H1 (cell line): ENCODE measurements around the gene TNIK. TPM values are rescaled to one million over a fixed set of nuclear protein-coding genes. Genes with fewer than 3 reads are reported as not detected.

Experiments used
- CTCF ChIA-PET: fragments of 300-600 bp; sonication (Branson Sonifier 250); formaldehyde crosslinking; loops from one replicate; lab custom pipeline; 2021; ENCODE audit not compliant: partially characterized antibody; lab: Charles Lee
- POLR2A ChIA-PET: fragments of 300-600 bp; sonication (Branson Sonifier 250); formaldehyde crosslinking; loops from one replicate; lab custom pipeline; 2021; ENCODE audit warnings: inconsistent platforms; ENCODE audit not compliant: partially characterized antibody; lab: Charles Lee
- DNase-seq, 2 experiments: peaks; one replicate each; pipeline versions ENCODE4 v3.0.0 to v3.0.0-alpha.2; 2010 to 2022; ENCODE audit warnings: low spot score in 2 of 2, low read depth in 1 of 2, mixed read lengths in 1 of 2
- FAIRE-seq: peaks from 2 replicates; lab custom pipeline; 2011; peaks lifted over from hg19 to GRCh38; lab: Jason Lieb, UNC
- H2AFZ ChIP-seq: 2 replicates; pipeline ENCODE4 v1.8.1; 2012; ENCODE audit warnings: low read length, inconsistent platforms
- H2AK5ac ChIP-seq: 2 replicates; pipeline ENCODE4 v1.6.1; 2013; ENCODE audit warnings: low read depth, low read length
- H2BK120ac ChIP-seq: replicated peaks from 2 replicates; pipeline ENCODE3; 2013; ENCODE audit warnings: low read depth, low read length, inconsistent platforms
- H2BK12ac ChIP-seq: 2 replicates; pipeline ENCODE4 v1.6.1; 2013; ENCODE audit warnings: low read depth, low read length
- H2BK15ac ChIP-seq: 2 replicates; pipeline ENCODE4 v1.6.1; 2013; ENCODE audit warnings: low read length
- H2BK20ac ChIP-seq: 2 replicates; pipeline ENCODE4 v1.6.1; 2013; ENCODE audit warnings: low read length
- H2BK5ac ChIP-seq: 2 replicates; pipeline ENCODE4 v1.6.1; 2013; ENCODE audit warnings: low read depth, low read length
- H3K14ac ChIP-seq: 2 replicates; pipeline ENCODE4 v1.6.1; 2013; ENCODE audit warnings: inconsistent platforms; ENCODE audit not compliant: insufficient read length
- H3K18ac ChIP-seq: 2 replicates; pipeline ENCODE4 v1.6.1; 2013; ENCODE audit warnings: low read length; ENCODE audit errors: extremely low read depth
- H3K23ac ChIP-seq: 2 replicates; pipeline ENCODE4 v1.6.1; 2013; ENCODE audit warnings: inconsistent platforms; ENCODE audit not compliant: insufficient read length
- H3K23me2 ChIP-seq: 2 replicates; pipeline ENCODE4 v1.6.1; 2013; ENCODE audit warnings: low read depth, low read length
- H3K27ac ChIP-seq: 2 replicates; pipeline ENCODE4 v1.6.1; 2011; ENCODE audit warnings: low read depth, low read length, inconsistent platforms
- H3K27me3 ChIP-seq, 4 experiments: replicated peaks in 1 of 4; 1 replicate in 1 of 4; 2 replicates in 3 of 4; pipeline versions ENCODE4 v1.6.1 to v1.8.1; 2011 to 2013; ENCODE audit warnings: low read length in 3 of 4, mild to moderate bottlenecking in 3 of 4, inconsistent platforms in 2 of 4, mixed read lengths in 2 of 4, moderate library complexity in 1 of 4; ENCODE audit not compliant: control insufficient read depth in 3 of 4, insufficient read depth in 3 of 4; ENCODE audit errors: extremely low read depth in 1 of 4
- H3K36me3 ChIP-seq, 4 experiments: 2 replicates each; pipeline versions ENCODE4 v1.6.1 to v1.8.1; 2011 to 2013; ENCODE audit warnings: mild to moderate bottlenecking in 4 of 4, low read length in 3 of 4, moderate library complexity in 2 of 4, control low read depth in 1 of 4, inconsistent platforms in 1 of 4; ENCODE audit not compliant: insufficient read depth in 4 of 4, control insufficient read depth in 2 of 4
- H3K4ac ChIP-seq: replicated peaks from 2 replicates; pipeline ENCODE3; 2013; ENCODE audit warnings: low read length, low read depth, mixed read lengths, inconsistent platforms; ENCODE audit not compliant: insufficient read length
- H3K4me1 ChIP-seq, 4 experiments: replicated peaks in 1 of 4; 1 replicate in 1 of 4; 2 replicates in 3 of 4; pipeline versions ENCODE4 v1.6.1 to v1.8.1; 2011 to 2013; ENCODE audit warnings: low read length in 3 of 4, inconsistent platforms in 2 of 4, mixed read lengths in 1 of 4; ENCODE audit not compliant: insufficient read depth in 4 of 4, control insufficient read depth in 3 of 4
- H3K4me2 ChIP-seq, 2 experiments: 2 replicates each; pipeline versions ENCODE4 v1.6.1 to v1.8.1; 2011 to 2013; ENCODE audit warnings: low read depth in 2 of 2, low read length in 2 of 2, control low read depth in 1 of 2, inconsistent platforms in 1 of 2, mild to moderate bottlenecking in 1 of 2; ENCODE audit not compliant: insufficient read depth in 1 of 2
- H3K4me3 ChIP-seq, 4 experiments: fragments of 200-600, 300-600 bp in 1 of 4; sonication (generic), shearing (Covaris generic), sonication (Bioruptor Twin) in 1 of 4; 2 replicates each; pipeline versions ENCODE4 v1.5.1 to v1.8.1; 2011 to 2016; ENCODE audit warnings: low read length in 4 of 4, low read depth in 3 of 4, control low read depth in 2 of 4, inconsistent platforms in 2 of 4, mild to moderate bottlenecking in 2 of 4, mixed read lengths in 1 of 4, moderate library complexity in 1 of 4; ENCODE audit not compliant: insufficient read depth in 2 of 4; ENCODE audit errors: extremely low read depth in 1 of 4
- H3K56ac ChIP-seq: replicated peaks from 2 replicates; pipeline ENCODE3; 2013; ENCODE audit warnings: low read depth, mild to moderate bottlenecking, mixed read lengths, low read length, inconsistent platforms; ENCODE audit not compliant: insufficient read length
- H3K79me1 ChIP-seq: 2 replicates; pipeline ENCODE4 v1.6.1; 2013; ENCODE audit warnings: low read depth, low read length, control low read depth
- H3K79me2 ChIP-seq, 2 experiments: 2 replicates each; pipeline versions ENCODE4 v1.6.1 to v1.8.1; 2012 to 2013; ENCODE audit warnings: low read length in 2 of 2, mild to moderate bottlenecking in 2 of 2, inconsistent platforms in 1 of 2; ENCODE audit not compliant: insufficient read depth in 2 of 2, control insufficient read depth in 1 of 2
- H3K9ac ChIP-seq, 4 experiments: replicated peaks in 1 of 4; 1 replicate in 1 of 4; 2 replicates in 3 of 4; pipeline versions ENCODE4 v1.6.1 to v1.8.1; 2011 to 2013; ENCODE audit warnings: low read depth in 3 of 4, low read length in 3 of 4, control low read depth in 2 of 4, mild to moderate bottlenecking in 2 of 4, moderate library complexity in 2 of 4, inconsistent platforms in 1 of 4; ENCODE audit errors: extremely low read depth in 1 of 4
- H3K9me3 ChIP-seq, 2 experiments: 2 replicates each; pipeline versions ENCODE4 v1.6.1 to v1.8.1; 2012 to 2013; ENCODE audit warnings: mild to moderate bottlenecking in 2 of 2, moderate library complexity in 2 of 2, control low read depth in 1 of 2, inconsistent platforms in 1 of 2, low read depth in 1 of 2, low read length in 1 of 2, mixed read lengths in 1 of 2; ENCODE audit not compliant: insufficient read depth in 2 of 2
- H4K20me1 ChIP-seq, 2 experiments: replicated peaks in 1 of 2; 2 replicates each; pipeline versions ENCODE3 to v1.8.1; 2011 to 2013; ENCODE audit warnings: inconsistent platforms in 2 of 2, low read length in 2 of 2, mild to moderate bottlenecking in 1 of 2; ENCODE audit not compliant: insufficient read depth in 2 of 2, control insufficient read depth in 1 of 2
- H4K5ac ChIP-seq: 2 replicates; pipeline ENCODE4 v1.6.1; 2013; ENCODE audit warnings: low read length, low read depth, mixed read lengths, inconsistent platforms; ENCODE audit not compliant: insufficient read length
- H4K8ac ChIP-seq: 2 replicates; pipeline ENCODE4 v1.8.0; 2013; ENCODE audit warnings: mild to moderate bottlenecking, moderate library complexity, low read length, inconsistent platforms; ENCODE audit not compliant: insufficient read depth; ENCODE audit errors: extremely low read depth
- H4K91ac ChIP-seq: replicated peaks from 2 replicates; pipeline ENCODE3; 2013; ENCODE audit warnings: low read length, mixed read lengths, inconsistent platforms; ENCODE audit not compliant: insufficient read length
- GABPA ChIP-seq: IDR thresholded peaks from 2 replicates; pipeline ENCODE4 v1.6.1; 2011; ENCODE audit warnings: mild to moderate bottlenecking, low read length, moderate library complexity, borderline replicate concordance; ENCODE audit not compliant: insufficient read depth
- JUND ChIP-seq: IDR thresholded peaks from 2 replicates; pipeline ENCODE4 v1.6.1; 2011; ENCODE audit warnings: mild to moderate bottlenecking, improper control_type of control experiment, low read length
- KDM5A ChIP-seq: fragments of 200-600 bp; IDR thresholded peaks from 2 replicates; pipeline ENCODE4 v1.7.1; 2012; ENCODE audit warnings: mild to moderate bottlenecking, low read length, inconsistent platforms, mixed read lengths
- POLR2AphosphoS5 ChIP-seq: IDR thresholded peaks from 2 replicates; pipeline ENCODE4 v1.6.1; 2011; ENCODE audit warnings: low read depth, low read length
- TBP ChIP-seq: IDR thresholded peaks from 2 replicates; pipeline ENCODE4 v1.6.1; 2011; ENCODE audit warnings: low read depth, low read length, improper control_type of control experiment
- WGBS, 2 experiments: shearing (Covaris generic) in 1 of 2; methylation state at CpG; one replicate each; pipeline versions ENCODE4 v1.1.6 to v1.1.7; 2013 to 2015; ENCODE audit warnings: low lambda C conversion rate in 2 of 2, mixed read lengths in 2 of 2, inconsistent platforms in 1 of 2, low coverage in 1 of 2, missing lambda C conversion rate in 1 of 2; ENCODE audit not compliant: insufficient replicate concordance in 2 of 2, insufficient coverage in 1 of 2, insufficient read length in 1 of 2; ENCODE audit errors: extremely low coverage in 1 of 2, missing lambda C conversion rate in 1 of 2; 5-methylcytosine and 5-hydroxymethylcytosine counted together
- polyA plus RNA-seq, 7 experiments: library from polyadenylated mRNA; depleted of rRNA in 3 of 7; stranded (reverse) in 5 of 7; unstranded in 2 of 7; fragments of >200 nt in 5 of 7; fragments of 200-250 nt in 2 of 7; gene quantifications; 1 replicate in 5 of 7; 2 replicates in 1 of 7; 4 replicates in 1 of 7; pipeline versions ENCODE4 v1.2.1 to v1.2.3, GENCODE V29; 2011 to 2013; ENCODE audit warnings: missing spikeins in 2 of 7, mixed read lengths in 2 of 7
- total RNA-seq: library from RNA; stranded (reverse); fragmentation: NEBNext Ultra II Directional; extraction: Animal tissue kit (Norgen Biotek cat#: 25700); gene quantifications from 2 replicates; pipeline ENCODE4 v1.2.1, GENCODE V29; 2021

Gene TNIK
- total and polyA plus RNA-seq, 2 of the 8 experiments (the other 6 are each of a cell fraction or from before 2014, with no cell fraction given) = 7.4 to 42.0 TPM

DNA sequence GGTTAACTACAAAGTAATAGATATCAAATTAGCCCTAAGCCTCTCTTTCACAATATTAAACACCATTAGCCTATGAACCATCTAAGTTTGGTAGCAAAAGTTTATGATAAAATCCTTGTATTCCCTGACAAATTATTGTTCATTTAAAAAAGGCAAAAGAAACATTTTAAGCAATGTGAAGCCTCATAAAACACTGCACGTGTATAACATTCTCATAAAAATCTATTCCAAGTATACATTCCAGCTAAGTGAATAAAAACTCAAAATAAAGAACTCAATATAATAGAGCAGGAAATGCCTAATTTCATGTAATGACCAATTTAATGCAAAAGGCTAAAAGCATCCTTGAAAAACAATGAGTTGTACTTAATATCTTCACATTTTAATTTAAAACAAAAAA is 27.7 kb downstream of the TNIK start:
- H3K27me3 ChIP-seq = no peaks in the 10 kb centered on the region

More for the DNA sequence above, 27.7 kb downstream of the TNIK start:
- Histone ChIP-seq H3K79me1 (no peaks in the 10 kb centered on the region; the same call in 1 of the 2 replicates), H3K4me1 (peaks cover 14 to 27% (median 21%) of the 10 kb centered on the region in 4 experiments), H3K18ac (no peak overlapping the region), H3K23ac (no peak overlapping the region), H3K9ac (no peak overlapping the region), H3K56ac (no peak overlapping the region), H3K9me3 (peaks cover 0 to 2% of the 10 kb centered on the region in 2 experiments; a peak in 1 of 4 replicates), H4K91ac (no peak overlapping the region), H2BK120ac (no peak overlapping the region), H2BK20ac (no peak overlapping the region), H3K4me3 (no peak overlapping the region), H2BK15ac (no peak overlapping the region), H4K8ac (no peak overlapping the region), H3K4me2 (no peak overlapping the region), H4K20me1 (no peaks in the 10 kb centered on the region), H3K27ac (no peak overlapping the region), H3K79me2 (peaks cover 0 to 46% of the 10 kb centered on the region in 2 experiments; a peak in 2 of 4 replicates), H4K5ac (no peak overlapping the region), H2AK5ac (no peak overlapping the region), H2AFZ (no peak overlapping the region), H3K36me3 (no peaks in the 10 kb centered on the region), H3K23me2 (0 out of 2 replicates have a peak, but pooled peaks cover 5% of the 10 kb centered on the region), H2BK5ac (no peak overlapping the region), H2BK12ac (no peak overlapping the region), H3K4ac (no peak overlapping the region), H3K14ac (no peak overlapping the region)
- no peak for TF ChIP-seq GABPA
- TF ChIP-seq KDM5A = no peak
- TF ChIP-seq JUND = no peak
- TF ChIP-seq TBP = no peak
- no peak for TF ChIP-seq POLR2AphosphoS5
- 83% methylated on average over 1 of the region's 1 CpG; no CpG with 5 or more reads in 1 of the 2 experiments for WGBS, 2 experiments
- DNase-seq = no peak
- CTCF ChIA-PET = no interaction called here
- POLR2A ChIA-PET = no interaction called here
- FAIRE-seq = no peak
